GM23338 (cell line): ENCODE results near the gene ABCA13. TPM values are rescaled to one million over a fixed set of nuclear protein-coding genes. Genes with fewer than 3 reads are reported as not detected.

Experiments used
- ATAC-seq: fragments of 200-7000 bp; cut with Tn5 transposase; 3 replicates; pipeline ENCODE4 v1.9.1; 2020
- DNase-seq: peaks from one replicate; pipeline ENCODE4 v3.0.0-alpha.2; 2015; ENCODE audit warnings: low spot score
- H2AFZ ChIP-seq: fragments of 200-600 bp; sonication (generic); 2 replicates; pipeline ENCODE4 v1.8.0; 2016; ENCODE audit warnings: antibody characterized with exemption, mild to moderate bottlenecking, moderate library complexity
- H3F3A ChIP-seq: fragments of 200-600 bp; sonication (generic); replicated peaks from 2 replicates; pipeline ENCODE4 v1.8.0; 2017; ENCODE audit warnings: antibody characterized with exemption, mixed run types, low read depth
- H3K27ac ChIP-seq: fragments of 200-600 bp; sonication (generic); 2 replicates; pipeline ENCODE4 v1.6.1; 2016; ENCODE audit warnings: low read depth
- H3K27me3 ChIP-seq: fragments of 200-600 bp; sonication (generic); 2 replicates; pipeline ENCODE4 v1.8.0; 2016; ENCODE audit warnings: mild to moderate bottlenecking, mixed run types, moderate library complexity; ENCODE audit not compliant: insufficient read depth
- H3K36me3 ChIP-seq: fragments of 200-600 bp; sonication (generic); 2 replicates; pipeline ENCODE4 v1.8.0; 2016; ENCODE audit warnings: mild to moderate bottlenecking; ENCODE audit not compliant: insufficient read depth
- H3K4me1 ChIP-seq: fragments of 200-600 bp; sonication (generic); 2 replicates; pipeline ENCODE4 v1.8.0; 2016; ENCODE audit warnings: mild to moderate bottlenecking, moderate library complexity; ENCODE audit not compliant: insufficient read depth
- H3K4me2 ChIP-seq: fragments of 200-600 bp; sonication (generic); 2 replicates; pipeline ENCODE4 v1.7.1; 2017; ENCODE audit warnings: mixed run types
- H3K4me3 ChIP-seq: fragments of 200-600 bp; sonication (generic); 2 replicates; pipeline ENCODE4 v1.6.1; 2016; ENCODE audit warnings: mixed run types
- H3K79me2 ChIP-seq: fragments of 200-600 bp; sonication (generic); replicated peaks from 2 replicates; pipeline ENCODE4 v1.8.0; 2017; ENCODE audit warnings: mild to moderate bottlenecking; ENCODE audit not compliant: insufficient read depth
- H3K9me2 ChIP-seq: fragments of 200-600 bp; sonication (generic); 2 replicates; pipeline ENCODE4 v1.8.0; 2017; ENCODE audit not compliant: insufficient read depth
- H4K20me1 ChIP-seq: fragments of 200-600 bp; sonication (generic); replicated peaks from 2 replicates; pipeline ENCODE4 v1.8.0; 2017; ENCODE audit warnings: mild to moderate bottlenecking; ENCODE audit not compliant: insufficient read depth
- H3K27ac Mint-ChIP-seq: 2 replicates; pipeline ENCODE4 v1.8.0; 2020; ENCODE audit warnings: inconsistent platforms, mild to moderate bottlenecking, moderate library complexity, mixed read lengths
- H3K27me3 Mint-ChIP-seq: 3 replicates; pipeline ENCODE4 v1.8.0; 2022; ENCODE audit warnings: low read depth, mild to moderate bottlenecking, moderate library complexity, mixed read lengths, inconsistent platforms; ENCODE audit not compliant: insufficient read depth, poor library complexity
- H3K36me3 Mint-ChIP-seq: 3 replicates; pipeline ENCODE4 v1.8.0; 2021; ENCODE audit warnings: low read depth, mild to moderate bottlenecking, inconsistent platforms, moderate library complexity, mixed read lengths
- H3K4me1 Mint-ChIP-seq: 3 replicates; pipeline ENCODE4 v1.8.0; 2020; ENCODE audit warnings: mild to moderate bottlenecking, inconsistent platforms, mixed read lengths
- H3K4me3 Mint-ChIP-seq: 3 replicates; pipeline ENCODE4 v1.8.0; 2021; ENCODE audit warnings: moderate library complexity, mild to moderate bottlenecking, inconsistent platforms, mixed read lengths
- H3K9me3 Mint-ChIP-seq: 3 replicates; pipeline ENCODE4 v1.8.0; 2020; ENCODE audit warnings: moderate library complexity, mild to moderate bottlenecking, inconsistent platforms, mixed read lengths
- EZH2 ChIP-seq: fragments of 200-600 bp; sonication (generic); IDR thresholded peaks from one replicate; pipeline ENCODE4 v1.8.0; 2017; ENCODE audit warnings: antibody characterized with exemption, mild to moderate bottlenecking, low read depth; ENCODE audit not compliant: unreplicated experiment
- JUNB ChIP-seq: IDR thresholded peaks from one replicate; pipeline ENCODE4 v1.6.1; 2016; ENCODE audit warnings: antibody characterized with exemption; ENCODE audit not compliant: unreplicated experiment
- NANOG ChIP-seq: IDR thresholded peaks from 2 replicates; pipeline ENCODE4 v1.6.1; 2016; ENCODE audit warnings: antibody characterized with exemption, borderline replicate concordance
- POLR2AphosphoS5 ChIP-seq: IDR thresholded peaks from 2 replicates; pipeline ENCODE4 v1.6.1; 2016; ENCODE audit warnings: antibody characterized with exemption, low read depth
- STAT1 ChIP-seq: IDR thresholded peaks from one replicate; pipeline ENCODE4 v1.6.1; 2016; ENCODE audit warnings: antibody characterized with exemption; ENCODE audit not compliant: unreplicated experiment
- ZNF331 ChIP-seq: fragments of 250-450 bp; sonication (Bioruptor Pico); IDR thresholded peaks from 2 replicates; pipeline ENCODE4 v1.5.0; 2020; ENCODE audit warnings: low read depth, mild to moderate bottlenecking, moderate library complexity
- polyA plus RNA-seq: library from polyadenylated mRNA; unstranded; fragments of >200 nt; fragmentation: Nextera tagmentation; extraction: Ambion mirVana; gene quantifications from 2 replicates; pipeline ENCODE4 v1.2.1, GENCODE V29; 2016
- total RNA-seq: library from RNA; depleted of rRNA; stranded (reverse); fragments of >200 nt; shearing (Covaris generic); gene quantifications from 2 replicates; pipeline ENCODE4 v1.2.3, GENCODE V29; 2014
- TF ChIP-seq, protein P1 (sequence below): IDR thresholded peaks from one replicate; pipeline ENCODE4 v1.6.1; 2018; ENCODE audit warnings: antibody characterized with exemption; ENCODE audit not compliant: unreplicated experiment
- TF ChIP-seq, protein P2 (sequence below): IDR thresholded peaks from 2 replicates; pipeline ENCODE4 v1.6.1; 2016; ENCODE audit warnings: antibody characterized with exemption
- TF ChIP-seq, protein P3 (sequence below), 2 experiments: fragments of 200-600 bp in 1 of 2; sonication (generic) in 1 of 2; conservative IDR thresholded peaks; 2 replicates each; pipeline versions ENCODE4 v1.5.1 to v1.6.1; 2016 to 2017; ENCODE audit warnings: antibody characterized with exemption in 2 of 2, low read depth in 2 of 2, mild to moderate bottlenecking in 2 of 2, moderate library complexity in 1 of 2
- TF ChIP-seq, protein P4 (sequence below): fragments of 250-450 bp; sonication (Bioruptor Pico); IDR thresholded peaks from 2 replicates; pipeline ENCODE4 v1.5.0; 2020; ENCODE audit warnings: mild to moderate bottlenecking, moderate library complexity

ABCA13 gene
- total and polyA plus RNA-seq, 2 experiments from 2014 or later: 0.21 TPM; not detected in 1

DNA sequence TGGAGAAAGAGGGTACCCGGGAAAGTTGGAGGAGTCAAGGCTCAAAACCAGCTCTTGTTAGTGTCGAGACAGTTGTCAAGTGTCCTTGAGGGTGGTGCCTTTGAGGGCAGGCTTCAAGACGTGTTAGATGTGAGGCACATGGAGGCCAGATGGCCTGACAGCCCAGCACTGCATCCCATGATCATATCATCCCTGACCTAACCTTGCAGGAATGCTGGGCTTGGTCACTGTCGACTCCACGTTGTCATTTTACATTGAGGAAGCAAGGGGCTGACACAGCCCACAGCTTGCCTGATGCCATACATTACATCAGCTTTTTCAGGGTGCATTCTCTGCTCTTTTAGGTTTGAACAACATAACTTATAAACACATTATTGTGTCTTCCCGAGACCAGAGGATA is 114.1 kb downstream of the ABCA13 start (continued):
- TF ChIP-seq, protein P1, sequence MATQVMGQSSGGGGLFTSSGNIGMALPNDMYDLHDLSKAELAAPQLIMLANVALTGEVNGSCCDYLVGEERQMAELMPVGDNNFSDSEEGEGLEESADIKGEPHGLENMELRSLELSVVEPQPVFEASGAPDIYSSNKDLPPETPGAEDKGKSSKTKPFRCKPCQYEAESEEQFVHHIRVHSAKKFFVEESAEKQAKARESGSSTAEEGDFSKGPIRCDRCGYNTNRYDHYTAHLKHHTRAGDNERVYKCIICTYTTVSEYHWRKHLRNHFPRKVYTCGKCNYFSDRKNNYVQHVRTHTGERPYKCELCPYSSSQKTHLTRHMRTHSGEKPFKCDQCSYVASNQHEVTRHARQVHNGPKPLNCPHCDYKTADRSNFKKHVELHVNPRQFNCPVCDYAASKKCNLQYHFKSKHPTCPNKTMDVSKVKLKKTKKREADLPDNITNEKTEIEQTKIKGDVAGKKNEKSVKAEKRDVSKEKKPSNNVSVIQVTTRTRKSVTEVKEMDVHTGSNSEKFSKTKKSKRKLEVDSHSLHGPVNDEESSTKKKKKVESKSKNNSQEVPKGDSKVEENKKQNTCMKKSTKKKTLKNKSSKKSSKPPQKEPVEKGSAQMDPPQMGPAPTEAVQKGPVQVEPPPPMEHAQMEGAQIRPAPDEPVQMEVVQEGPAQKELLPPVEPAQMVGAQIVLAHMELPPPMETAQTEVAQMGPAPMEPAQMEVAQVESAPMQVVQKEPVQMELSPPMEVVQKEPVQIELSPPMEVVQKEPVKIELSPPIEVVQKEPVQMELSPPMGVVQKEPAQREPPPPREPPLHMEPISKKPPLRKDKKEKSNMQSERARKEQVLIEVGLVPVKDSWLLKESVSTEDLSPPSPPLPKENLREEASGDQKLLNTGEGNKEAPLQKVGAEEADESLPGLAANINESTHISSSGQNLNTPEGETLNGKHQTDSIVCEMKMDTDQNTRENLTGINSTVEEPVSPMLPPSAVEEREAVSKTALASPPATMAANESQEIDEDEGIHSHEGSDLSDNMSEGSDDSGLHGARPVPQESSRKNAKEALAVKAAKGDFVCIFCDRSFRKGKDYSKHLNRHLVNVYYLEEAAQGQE: no peak
- TF ChIP-seq, protein P2, sequence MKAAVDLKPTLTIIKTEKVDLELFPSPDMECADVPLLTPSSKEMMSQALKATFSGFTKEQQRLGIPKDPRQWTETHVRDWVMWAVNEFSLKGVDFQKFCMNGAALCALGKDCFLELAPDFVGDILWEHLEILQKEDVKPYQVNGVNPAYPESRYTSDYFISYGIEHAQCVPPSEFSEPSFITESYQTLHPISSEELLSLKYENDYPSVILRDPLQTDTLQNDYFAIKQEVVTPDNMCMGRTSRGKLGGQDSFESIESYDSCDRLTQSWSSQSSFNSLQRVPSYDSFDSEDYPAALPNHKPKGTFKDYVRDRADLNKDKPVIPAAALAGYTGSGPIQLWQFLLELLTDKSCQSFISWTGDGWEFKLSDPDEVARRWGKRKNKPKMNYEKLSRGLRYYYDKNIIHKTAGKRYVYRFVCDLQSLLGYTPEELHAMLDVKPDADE: no peak

DNA sequence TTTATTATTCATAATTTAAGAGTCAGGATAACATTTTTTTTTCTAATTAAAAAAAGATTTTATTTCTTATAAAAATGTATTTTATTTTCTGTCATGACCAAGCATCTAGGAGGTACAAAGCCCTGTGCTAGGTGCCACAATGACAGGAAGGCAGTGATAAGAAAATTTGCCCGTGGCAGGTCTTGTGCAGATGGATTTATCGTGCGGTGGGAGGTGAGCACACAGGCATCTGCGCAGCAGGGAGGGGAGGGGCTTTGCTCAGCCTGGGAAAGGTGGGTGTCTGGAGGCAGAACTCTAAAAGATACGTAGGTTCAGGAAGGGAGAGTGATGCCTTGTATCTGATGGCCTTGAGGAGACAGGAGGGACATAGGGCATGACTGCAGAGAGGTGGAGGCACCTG is 115.6 kb downstream of the ABCA13 start:
- Mint-ChIP-seq H3K4me3 (no peak overlapping the region), H3K27me3 (peaks cover 7% of the 10 kb centered on the region), H3K27ac (no peak overlapping the region)

More for the DNA sequence above, 115.6 kb downstream of the ABCA13 start:
- no peak for TF ChIP-seq JUNB
- TF ChIP-seq, protein P2: no peak
- no peak for TF ChIP-seq ZNF331 (CRISPR knock-in tag)
- no peak for TF ChIP-seq POLR2AphosphoS5
- TF ChIP-seq STAT1: no peak
- TF ChIP-seq, protein P3, sequence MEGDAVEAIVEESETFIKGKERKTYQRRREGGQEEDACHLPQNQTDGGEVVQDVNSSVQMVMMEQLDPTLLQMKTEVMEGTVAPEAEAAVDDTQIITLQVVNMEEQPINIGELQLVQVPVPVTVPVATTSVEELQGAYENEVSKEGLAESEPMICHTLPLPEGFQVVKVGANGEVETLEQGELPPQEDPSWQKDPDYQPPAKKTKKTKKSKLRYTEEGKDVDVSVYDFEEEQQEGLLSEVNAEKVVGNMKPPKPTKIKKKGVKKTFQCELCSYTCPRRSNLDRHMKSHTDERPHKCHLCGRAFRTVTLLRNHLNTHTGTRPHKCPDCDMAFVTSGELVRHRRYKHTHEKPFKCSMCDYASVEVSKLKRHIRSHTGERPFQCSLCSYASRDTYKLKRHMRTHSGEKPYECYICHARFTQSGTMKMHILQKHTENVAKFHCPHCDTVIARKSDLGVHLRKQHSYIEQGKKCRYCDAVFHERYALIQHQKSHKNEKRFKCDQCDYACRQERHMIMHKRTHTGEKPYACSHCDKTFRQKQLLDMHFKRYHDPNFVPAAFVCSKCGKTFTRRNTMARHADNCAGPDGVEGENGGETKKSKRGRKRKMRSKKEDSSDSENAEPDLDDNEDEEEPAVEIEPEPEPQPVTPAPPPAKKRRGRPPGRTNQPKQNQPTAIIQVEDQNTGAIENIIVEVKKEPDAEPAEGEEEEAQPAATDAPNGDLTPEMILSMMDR (conservative IDR thresholded peaks at IDR 0.05; ENCODE audit: low read depth in 2 of 2): no peak
- TF ChIP-seq, protein P4, sequence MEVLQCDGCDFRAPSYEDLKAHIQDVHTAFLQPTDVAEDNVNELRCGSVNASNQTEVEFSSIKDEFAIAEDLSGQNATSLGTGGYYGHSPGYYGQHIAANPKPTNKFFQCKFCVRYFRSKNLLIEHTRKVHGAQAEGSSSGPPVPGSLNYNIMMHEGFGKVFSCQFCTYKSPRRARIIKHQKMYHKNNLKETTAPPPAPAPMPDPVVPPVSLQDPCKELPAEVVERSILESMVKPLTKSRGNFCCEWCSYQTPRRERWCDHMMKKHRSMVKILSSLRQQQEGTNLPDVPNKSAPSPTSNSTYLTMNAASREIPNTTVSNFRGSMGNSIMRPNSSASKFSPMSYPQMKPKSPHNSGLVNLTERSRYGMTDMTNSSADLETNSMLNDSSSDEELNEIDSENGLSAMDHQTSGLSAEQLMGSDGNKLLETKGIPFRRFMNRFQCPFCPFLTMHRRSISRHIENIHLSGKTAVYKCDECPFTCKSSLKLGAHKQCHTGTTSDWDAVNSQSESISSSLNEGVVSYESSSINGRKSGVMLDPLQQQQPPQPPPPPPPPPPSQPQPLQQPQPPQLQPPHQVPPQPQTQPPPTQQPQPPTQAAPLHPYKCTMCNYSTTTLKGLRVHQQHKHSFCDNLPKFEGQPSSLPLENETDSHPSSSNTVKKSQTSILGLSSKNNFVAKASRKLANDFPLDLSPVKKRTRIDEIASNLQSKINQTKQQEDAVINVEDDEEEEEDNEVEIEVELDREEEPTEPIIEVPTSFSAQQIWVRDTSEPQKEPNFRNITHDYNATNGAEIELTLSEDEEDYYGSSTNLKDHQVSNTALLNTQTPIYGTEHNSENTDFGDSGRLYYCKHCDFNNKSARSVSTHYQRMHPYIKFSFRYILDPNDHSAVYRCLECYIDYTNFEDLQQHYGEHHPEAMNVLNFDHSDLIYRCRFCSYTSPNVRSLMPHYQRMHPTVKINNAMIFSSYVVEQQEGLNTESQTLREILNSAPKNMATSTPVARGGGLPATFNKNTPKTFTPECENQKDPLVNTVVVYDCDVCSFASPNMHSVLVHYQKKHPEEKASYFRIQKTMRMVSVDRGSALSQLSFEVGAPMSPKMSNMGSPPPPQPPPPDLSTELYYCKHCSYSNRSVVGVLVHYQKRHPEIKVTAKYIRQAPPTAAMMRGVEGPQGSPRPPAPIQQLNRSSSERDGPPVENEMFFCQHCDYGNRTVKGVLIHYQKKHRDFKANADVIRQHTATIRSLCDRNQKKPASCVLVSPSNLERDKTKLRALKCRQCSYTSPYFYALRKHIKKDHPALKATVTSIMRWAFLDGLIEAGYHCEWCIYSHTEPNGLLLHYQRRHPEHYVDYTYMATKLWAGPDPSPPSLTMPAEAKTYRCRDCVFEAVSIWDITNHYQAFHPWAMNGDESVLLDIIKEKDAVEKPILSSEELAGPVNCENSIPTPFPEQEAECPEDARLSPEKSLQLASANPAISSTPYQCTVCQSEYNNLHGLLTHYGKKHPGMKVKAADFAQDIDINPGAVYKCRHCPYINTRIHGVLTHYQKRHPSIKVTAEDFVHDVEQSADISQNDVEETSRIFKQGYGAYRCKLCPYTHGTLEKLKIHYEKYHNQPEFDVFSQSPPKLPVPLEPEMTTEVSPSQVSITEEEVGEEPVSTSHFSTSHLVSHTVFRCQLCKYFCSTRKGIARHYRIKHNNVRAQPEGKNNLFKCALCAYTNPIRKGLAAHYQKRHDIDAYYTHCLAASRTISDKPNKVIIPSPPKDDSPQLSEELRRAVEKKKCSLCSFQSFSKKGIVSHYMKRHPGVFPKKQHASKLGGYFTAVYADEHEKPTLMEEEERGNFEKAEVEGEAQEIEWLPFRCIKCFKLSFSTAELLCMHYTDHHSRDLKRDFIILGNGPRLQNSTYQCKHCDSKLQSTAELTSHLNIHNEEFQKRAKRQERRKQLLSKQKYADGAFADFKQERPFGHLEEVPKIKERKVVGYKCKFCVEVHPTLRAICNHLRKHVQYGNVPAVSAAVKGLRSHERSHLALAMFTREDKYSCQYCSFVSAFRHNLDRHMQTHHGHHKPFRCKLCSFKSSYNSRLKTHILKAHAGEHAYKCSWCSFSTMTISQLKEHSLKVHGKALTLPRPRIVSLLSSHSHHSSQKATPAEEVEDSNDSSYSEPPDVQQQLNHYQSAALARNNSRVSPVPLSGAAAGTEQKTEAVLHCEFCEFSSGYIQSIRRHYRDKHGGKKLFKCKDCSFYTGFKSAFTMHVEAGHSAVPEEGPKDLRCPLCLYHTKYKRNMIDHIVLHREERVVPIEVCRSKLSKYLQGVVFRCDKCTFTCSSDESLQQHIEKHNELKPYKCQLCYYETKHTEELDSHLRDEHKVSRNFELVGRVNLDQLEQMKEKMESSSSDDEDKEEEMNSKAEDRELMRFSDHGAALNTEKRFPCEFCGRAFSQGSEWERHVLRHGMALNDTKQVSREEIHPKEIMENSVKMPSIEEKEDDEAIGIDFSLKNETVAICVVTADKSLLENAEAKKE: no peak
- no peak for TF ChIP-seq EZH2
- no peak for TF ChIP-seq NANOG
- Histone ChIP-seq H3K79me2 (no peaks in the 10 kb centered on the region), H3K4me1 (no peaks in the 10 kb centered on the region), H3K27ac (no peak overlapping the region), H4K20me1 (no peaks in the 10 kb centered on the region), H3K4me3 (no peak overlapping the region), H3K36me3 (no peaks in the 10 kb centered on the region), H3K27me3 (no peaks in the 10 kb centered on the region), H3K9me2 (0 out of 2 replicates have a peak, but pooled peaks cover 8% of the 10 kb centered on the region), H3F3A (no peaks in the 10 kb centered on the region), H3K4me2 (no peak overlapping the region), H2AFZ (no peak overlapping the region)
- DNase-seq (no peak), ATAC-seq (no peak)
- H3K9me3 Mint-ChIP-seq: no peaks in the 10 kb centered on the region; the same call in 2 of the 3 replicates
- H3K4me1 Mint-ChIP-seq: no peaks in the 10 kb centered on the region; the same call in 2 of the 3 replicates
- no peaks in the 10 kb centered on the region for H3K36me3 Mint-ChIP-seq
